HG03342 (cell line): ENCODE results near the gene RAB18.
"Not testable (repeated sequence)": the region's sequence is repeated elsewhere in the genome, so short reads cannot be mapped to it uniquely, and the experiment has no call there.

Source experiments
- ATAC-seq: cut with Tn5 transposase; IDR thresholded peaks from one replicate; pipeline ENCODE4 v1.9.1; 2021; ENCODE audit warnings: mild to moderate bottlenecking, moderate library complexity; ENCODE audit not compliant: unreplicated experiment

Gene RAB18

DNA sequence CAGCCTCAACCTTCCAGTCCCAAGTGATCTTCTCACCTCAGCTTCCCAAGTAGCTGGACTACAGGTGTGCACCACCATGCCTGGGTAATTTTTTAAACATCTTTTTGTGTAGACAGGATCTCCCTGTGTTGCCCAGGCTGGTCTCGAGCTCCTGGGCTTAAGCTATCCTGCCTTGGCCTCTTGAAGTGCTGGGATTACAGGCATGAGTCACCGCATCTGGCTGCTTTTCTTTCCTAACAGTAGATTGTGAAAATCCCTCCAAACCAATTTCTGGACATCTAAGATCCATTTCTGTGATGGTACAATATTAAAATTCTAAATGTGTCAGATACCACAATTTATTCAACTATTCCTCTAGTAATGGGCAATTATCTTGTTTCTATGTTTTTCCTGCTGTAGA lies 38.7 kb downstream of the RAB18 start:
- no peak for ATAC-seq

DNA sequence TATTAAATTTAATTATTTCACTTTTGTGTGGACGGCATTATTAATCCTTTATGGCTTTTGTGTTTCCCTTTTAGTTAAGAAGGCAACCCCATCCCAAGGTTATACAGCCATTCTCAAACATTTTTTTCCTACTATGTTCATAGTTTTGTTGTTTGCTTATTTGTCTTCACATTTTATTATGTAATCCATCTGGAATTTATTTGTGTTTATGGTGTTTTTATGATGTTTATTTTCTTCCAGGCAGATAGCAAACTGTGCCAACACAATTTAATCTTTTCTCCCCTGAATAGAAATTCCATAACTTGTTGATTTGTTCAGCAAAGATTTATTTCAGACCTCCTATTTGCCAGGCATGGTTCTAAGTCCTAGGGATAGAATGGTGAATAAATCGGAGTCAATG lies 42.9 kb downstream of the RAB18 start:
- no peak for ATAC-seq

DNA sequence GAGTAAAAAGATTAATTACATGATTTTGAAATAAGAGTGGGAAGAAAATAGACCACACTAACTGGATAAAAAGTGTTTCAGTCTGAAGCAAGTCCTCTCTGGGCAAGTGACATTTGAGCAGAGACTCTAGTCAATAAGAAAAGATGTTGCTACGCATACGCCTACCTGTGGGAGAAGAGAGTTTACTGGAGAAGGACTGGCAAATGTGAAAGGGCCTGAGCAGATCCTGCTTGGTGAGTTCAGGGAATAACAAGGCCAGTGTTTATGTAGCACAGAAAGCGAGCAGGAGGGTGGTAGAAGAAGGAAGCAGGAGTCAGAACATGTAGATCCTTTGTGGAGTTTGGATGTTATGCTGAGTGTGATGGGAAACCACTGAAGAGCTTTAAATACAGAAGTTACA lies 43.4 kb downstream of the RAB18 start:
- ATAC-seq, result no peak

DNA sequence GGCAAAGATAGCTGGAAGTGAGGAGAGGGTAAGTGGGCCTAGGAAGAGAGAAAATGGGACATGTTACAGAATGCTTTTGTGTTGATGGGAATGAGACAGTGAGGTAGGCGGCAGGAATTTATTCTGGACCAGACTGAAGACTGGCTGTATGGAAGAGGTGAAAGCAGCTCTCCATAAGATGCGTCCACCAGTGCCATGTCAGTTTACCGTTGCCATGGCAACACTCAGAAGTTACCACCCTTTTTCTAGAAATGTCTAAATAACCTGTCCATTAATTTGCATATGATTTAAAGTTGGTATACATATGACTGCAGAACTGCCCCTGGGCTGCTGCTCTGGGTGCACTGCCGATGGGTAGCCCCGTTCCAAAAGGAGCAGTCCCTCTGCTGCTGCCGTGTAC lies 46.7 kb downstream of the RAB18 start:
- ATAC-seq, result no peak

DNA sequence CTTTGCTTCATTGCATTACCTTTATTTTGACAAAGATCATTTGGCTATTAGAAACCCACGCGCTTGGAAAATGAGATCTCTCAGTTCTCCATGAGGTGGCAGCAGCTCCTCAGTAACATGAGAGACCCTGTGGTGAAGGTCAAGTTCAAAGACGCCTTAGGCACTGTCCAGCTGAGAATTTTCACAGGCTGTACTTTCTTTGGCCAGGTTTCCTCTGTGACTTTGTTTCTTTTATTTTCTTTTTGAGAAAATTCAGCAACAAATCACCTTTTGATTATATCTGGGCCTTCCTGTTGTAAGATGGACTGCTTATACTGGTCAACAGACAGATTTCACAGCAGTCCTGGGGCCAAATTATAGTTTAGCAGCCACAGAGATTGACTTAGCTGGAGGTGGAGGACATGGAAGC lies 54.5 kb downstream of the RAB18 start:
- peak; percentile 76 for ATAC-seq

DNA sequence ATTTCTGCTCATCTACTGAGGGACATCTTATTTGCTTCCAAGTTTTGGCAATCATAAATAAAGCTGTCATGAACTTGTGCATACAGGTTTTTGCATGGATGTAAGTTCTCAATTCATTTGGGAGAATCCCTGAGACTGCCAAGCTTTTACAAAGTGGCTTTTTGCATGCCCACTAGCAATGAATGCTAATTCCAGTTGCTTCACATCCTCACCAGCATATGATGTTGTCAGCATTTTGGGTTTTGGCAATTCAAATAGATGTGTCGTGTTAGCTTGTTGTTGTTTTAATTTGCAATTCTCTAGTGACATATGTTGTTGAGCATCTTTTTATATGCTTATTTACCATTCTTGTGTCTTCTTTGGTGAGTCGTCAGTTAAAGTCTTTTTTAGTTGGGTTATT lies 57.2 kb downstream of the RAB18 start:
- no peak for ATAC-seq

DNA sequence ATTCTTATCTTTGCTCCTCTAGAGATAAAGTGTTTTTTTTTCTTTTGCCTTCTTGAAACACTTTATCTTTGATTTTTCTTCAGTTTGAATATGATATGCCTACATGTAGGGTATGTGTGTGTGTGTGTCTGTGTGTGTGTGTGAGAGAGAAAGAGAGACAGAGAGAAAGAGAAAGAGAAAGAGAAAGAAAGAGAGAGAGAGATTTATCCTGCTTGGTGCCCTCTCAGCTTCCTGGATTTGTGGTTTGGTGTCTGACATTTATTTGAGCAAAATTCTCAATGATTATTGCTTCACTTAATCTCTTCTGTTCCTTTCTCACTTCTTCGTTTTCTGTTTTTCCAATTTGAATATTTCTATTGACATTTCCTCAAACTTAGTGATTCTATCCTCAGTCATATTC lies 60.3 kb downstream of the RAB18 start:
- ATAC-seq, result no peak

DNA sequence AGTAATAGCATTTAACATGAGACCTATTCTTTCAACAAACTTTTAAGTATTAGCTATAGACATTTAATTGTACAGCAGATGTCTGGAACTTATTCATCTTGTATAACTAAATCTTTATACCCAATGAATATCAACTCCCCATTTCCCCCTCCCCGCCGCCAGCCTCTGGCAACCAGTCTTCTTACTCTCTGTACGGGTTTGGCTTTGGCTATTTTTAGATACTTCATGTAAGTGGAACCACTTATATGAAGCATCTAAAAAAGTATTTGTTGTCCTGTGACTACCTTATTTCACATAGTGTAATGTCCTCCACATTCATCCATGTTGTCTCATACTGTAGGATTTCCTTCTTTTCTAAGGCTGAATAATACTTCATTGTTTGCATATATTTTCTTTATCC lies 60.8 kb downstream of the RAB18 start:
- no peak for ATAC-seq

DNA sequence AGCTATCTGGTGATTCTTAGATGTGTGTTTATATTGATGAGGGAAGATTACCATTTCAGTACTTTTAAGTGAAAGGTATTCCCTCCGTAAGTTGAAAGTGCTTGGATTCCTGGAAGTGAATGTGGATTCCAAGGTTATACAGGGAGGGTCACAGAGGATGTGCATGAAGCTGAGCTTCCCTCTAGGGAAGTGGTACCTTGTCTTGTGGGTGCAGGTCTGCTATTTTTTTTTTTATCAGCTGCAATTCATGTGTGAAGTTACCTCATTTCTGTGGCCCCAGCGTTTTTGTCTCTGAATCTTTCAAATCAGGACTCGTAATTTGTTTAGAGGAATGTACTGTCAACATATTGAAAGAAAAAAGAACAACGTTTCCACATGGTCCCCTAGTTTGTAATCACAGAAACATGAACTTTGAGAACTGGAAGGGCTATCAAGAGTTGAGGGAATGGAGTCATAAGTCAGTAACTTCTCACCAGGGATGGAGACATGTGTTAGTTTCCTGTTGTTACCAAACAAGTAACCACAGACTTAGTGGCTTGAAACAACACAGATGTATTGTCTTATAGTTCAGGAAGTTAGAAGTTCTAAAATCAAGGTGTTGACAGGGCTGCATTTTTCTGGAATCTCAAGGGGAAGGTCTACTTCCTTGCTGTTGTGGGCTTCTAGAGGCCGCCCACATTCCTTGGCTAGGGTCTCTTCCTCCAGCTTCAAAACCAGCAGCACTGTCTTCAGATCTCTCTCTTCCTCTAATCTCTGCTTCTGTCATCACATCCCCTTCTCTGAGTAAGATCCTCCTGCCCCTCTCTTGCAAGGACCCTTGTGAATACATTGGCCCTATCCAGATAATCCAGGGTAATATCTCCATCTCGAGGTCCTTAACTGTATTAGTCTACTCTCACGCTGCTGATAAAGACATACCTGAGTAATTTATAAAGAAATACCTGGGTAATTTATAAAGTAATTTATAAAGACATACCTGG lies 64.4 kb downstream of the RAB18 start:
- ATAC-seq, result no peak

DNA sequence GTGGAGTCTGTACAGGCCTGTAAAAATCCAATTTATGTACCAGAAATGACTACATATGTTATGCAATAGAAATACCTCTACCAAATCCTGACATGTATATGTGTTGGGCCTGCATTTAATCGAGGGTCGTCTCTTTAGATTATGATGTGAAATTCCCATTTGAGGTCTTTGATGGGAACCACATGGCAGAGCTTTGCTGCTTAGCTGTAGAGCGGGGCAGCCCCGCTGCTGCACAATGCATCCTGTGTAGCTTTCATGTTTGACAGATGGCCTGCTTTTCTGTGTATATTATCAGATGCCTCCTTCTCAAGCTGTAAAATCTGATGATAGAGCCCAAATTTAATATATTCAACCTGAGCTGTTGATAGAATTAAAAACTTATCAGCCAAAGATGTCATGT lies 65.8 kb downstream of the RAB18 start:
- no peak for ATAC-seq

DNA sequence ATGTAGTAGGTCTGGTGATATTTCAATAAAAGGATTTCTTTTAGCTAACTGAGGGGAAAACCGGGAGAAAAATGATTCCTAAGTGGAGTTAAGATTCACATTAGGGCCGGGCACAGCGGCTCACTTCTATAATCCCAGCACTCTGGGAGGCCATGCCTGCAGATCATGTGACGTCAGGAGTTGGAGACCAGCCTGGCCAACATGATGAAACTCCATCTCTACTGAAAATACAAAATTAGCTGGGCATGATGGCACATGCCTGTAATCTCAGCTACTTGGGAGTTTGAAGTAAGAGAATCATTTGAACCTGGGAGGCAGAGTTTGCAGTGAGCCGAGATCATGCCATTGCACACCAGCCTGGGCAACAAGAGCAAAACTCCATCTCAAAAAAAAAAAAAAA lies 72.9 kb downstream of the RAB18 start:
- ATAC-seq, result not testable (repeated sequence)

DNA sequence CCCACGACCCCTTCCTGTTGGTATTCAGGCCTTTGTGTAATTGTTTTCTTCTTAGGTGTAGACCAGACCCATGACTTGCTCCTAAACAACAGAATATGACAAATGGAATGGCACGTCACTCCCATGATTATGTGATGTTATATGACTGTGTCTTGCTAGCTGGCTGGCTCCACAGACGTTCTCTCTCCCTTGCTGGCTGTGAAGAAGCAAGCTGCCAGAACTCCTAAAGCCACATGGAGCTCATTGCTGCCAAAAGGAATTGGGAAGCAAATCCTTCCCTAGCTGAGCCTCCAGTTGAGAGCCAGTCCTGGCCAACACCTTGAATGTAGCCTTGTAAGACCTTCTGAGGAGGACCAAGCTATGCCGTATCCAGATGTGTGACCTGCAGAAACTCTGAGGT lies 74.2 kb downstream of the RAB18 start:
- no peak for ATAC-seq

DNA sequence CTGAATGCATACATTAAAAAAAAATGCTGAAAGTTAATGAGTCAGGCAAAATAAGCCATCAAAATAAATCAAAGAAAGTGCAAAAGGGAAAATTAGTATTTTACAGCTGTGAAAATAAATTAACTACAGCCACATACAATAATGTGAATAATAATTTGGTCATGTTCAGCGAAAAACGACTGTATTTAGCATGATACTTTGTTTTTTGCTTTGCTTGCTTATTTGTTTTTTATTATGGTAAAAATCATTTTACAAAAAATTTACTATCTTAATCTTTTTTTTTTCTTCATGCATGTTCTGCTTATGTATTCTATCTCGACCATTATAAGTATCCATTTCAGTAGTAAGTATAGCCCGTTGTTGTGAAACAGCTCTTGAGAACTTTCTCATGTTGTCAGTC lies 77.1 kb downstream of the RAB18 start:
- no peak for ATAC-seq

DNA sequence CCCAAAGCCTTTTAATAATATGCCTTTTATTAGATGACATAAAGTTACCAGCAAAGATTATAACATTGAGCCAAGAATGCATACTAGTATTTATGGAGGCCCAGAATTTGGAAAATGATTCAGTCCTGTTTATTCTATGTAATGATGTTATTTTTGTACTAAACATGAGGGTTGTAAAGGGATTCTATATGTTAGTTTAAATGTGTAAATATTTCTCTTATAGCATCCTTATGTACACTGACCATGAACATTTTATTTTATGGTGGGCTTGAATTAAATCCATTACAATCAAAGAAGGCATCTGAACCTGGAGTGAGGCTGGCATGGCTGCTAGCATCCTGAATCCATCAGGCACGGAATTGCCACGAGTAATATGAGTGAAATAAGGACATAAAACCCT lies 80.2 kb downstream of the RAB18 start:
- no peak for ATAC-seq
